Lower leg skin (tissue), 4 donors: ENCODE results near the gene ARHGEF2. TPM values are rescaled to one million over a fixed set of nuclear protein-coding genes. Genes with fewer than 3 reads are reported as not detected.
A peak's percentile ranks its signal among the peaks of the same experiment; 100 is the strongest.

ENCODE experiments used
- DNase-seq, 2 donors: peaks; one replicate each; pipeline ENCODE4 v3.0.0-alpha.2; 2019; ENCODE audit warnings: low spot score in 2 of 2
- H3K4me3 ChIP-seq: fragments of 200-600 bp; sonication (generic); 2 replicates; pipeline ENCODE4 v1.5.1; 2017; ENCODE audit warnings: mild to moderate bottlenecking, low read depth; ENCODE audit not compliant: poor library complexity, severe bottlenecking
- POLR2A ChIP-seq, 2 donors: fragments of 450-650 bp; IDR thresholded peaks; one replicate each; pipeline ENCODE4 v1.6.1; 2016 to 2017; ENCODE audit warnings: antibody characterized with exemption in 2 of 2, mild to moderate bottlenecking in 1 of 2, moderate library complexity in 1 of 2
- WGBS, 2 donors: methylation state at CpG; one replicate each; pipeline ENCODE4 v1.1.5; 2018; 5-methylcytosine and 5-hydroxymethylcytosine counted together
- intact Hi-C: fragments of 100-400 bp; cut with DNase I; formaldehyde crosslinking; loops from one replicate; pipeline ENCODE4 v1.15.0; 2023; ENCODE audit warnings: low total_unique reads
- total RNA-seq, 4 donors: library from RNA; depleted of rRNA; stranded (reverse); fragments of >200 nt; gene quantifications; one replicate each; pipeline ENCODE4 v1.1.0, GENCODE V29; 2016
- TF ChIP-seq, protein P1 (sequence below), 3 donors: fragments of 450-650 bp; IDR thresholded peaks; one replicate each; pipeline ENCODE4 v1.5.1; 2016; ENCODE audit warnings: antibody characterized with exemption in 3 of 3, mild to moderate bottlenecking in 3 of 3, moderate library complexity in 2 of 3

Gene ARHGEF2
- total RNA-seq, 4 donors from 2014 or later = 18.7 to 35.5 (median 28.3) TPM

- no peak overlapping the region for H3K4me3 ChIP-seq
- 49 to 51% methylated on average over 6 of the region's 6 CpGs for WGBS, 2 donors
- intact Hi-C loops = no loop called here
- no peak for DNase-seq
- TF ChIP-seq POLR2A (IDR thresholded peaks at IDR 0.05) = no peak
- TF ChIP-seq, protein P1, sequence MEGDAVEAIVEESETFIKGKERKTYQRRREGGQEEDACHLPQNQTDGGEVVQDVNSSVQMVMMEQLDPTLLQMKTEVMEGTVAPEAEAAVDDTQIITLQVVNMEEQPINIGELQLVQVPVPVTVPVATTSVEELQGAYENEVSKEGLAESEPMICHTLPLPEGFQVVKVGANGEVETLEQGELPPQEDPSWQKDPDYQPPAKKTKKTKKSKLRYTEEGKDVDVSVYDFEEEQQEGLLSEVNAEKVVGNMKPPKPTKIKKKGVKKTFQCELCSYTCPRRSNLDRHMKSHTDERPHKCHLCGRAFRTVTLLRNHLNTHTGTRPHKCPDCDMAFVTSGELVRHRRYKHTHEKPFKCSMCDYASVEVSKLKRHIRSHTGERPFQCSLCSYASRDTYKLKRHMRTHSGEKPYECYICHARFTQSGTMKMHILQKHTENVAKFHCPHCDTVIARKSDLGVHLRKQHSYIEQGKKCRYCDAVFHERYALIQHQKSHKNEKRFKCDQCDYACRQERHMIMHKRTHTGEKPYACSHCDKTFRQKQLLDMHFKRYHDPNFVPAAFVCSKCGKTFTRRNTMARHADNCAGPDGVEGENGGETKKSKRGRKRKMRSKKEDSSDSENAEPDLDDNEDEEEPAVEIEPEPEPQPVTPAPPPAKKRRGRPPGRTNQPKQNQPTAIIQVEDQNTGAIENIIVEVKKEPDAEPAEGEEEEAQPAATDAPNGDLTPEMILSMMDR (IDR thresholded peaks at IDR 0.05) = no peak
Observed at GRCh38 chr1:155944444-155944799, 33.9 kb downstream of the ARHGEF2 start.

DNA sequence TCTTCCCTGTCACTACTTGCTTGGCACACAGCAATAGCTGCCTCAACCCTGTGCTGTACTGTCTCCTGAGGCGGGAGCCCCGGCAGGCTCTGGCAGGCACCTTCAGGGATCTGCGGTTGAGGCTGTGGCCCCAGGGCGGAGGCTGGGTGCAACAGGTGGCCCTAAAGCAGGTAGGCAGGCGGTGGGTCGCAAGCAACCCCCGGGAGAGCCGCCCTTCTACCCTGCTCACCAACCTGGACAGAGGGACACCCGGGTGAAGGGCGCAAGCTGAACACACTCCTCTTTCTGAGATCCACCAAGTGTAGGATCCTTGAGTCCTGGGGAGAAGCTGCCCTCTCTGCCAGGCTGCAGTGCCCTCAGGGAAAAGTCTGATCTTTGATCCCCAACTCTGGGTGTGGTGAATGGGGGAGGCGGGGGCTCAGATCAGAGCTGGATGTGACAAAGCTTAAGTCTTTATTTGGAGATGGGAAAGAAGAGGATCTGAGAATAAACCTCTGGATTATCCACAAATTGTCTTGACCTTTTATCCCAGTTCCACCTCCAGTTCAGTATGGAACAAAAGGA, 35.7 kb downstream of the ARHGEF2 start:
- H3K4me3 ChIP-seq = no peak overlapping the region
- no peak for DNase-seq
- intact Hi-C loops = no loop called here
- 51% methylated on average over 11 of the region's 11 CpGs for WGBS, 2 donors
- TF ChIP-seq POLR2A (IDR thresholded peaks at IDR 0.05) = no peak
- TF ChIP-seq, protein P1 (IDR thresholded peaks at IDR 0.05) = no peak

DNA sequence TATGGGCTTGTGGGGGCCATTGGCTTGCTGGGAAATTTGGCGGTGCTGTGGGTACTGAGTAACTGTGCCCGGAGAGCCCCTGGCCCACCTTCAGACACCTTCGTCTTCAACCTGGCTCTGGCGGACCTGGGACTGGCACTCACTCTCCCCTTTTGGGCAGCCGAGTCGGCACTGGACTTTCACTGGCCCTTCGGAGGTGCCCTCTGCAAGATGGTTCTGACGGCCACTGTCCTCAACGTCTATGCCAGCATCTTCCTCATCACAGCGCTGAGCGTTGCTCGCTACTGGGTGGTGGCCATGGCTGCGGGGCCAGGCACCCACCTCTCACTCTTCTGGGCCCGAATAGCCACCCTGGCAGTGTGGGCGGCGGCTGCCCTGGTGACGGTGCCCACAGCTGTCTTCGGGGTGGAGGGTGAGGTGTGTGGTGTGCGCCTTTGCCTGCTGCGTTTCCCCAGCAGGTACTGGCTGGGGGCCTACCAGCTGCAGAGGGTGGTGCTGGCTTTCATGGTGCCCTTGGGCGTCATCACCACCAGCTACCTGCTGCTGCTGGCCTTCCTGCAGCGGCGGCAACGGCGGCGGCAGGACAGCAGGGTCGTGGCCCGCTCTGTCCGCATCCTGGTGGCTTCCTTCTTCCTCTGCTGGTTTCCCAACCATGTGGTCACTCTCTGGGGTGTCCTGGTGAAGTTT, 36.4 kb downstream of the ARHGEF2 start:
- 69% methylated on average over 19 to 29 of the region's 29 CpGs for WGBS, 2 donors
- intact Hi-C loops = no loop called here

DNA sequence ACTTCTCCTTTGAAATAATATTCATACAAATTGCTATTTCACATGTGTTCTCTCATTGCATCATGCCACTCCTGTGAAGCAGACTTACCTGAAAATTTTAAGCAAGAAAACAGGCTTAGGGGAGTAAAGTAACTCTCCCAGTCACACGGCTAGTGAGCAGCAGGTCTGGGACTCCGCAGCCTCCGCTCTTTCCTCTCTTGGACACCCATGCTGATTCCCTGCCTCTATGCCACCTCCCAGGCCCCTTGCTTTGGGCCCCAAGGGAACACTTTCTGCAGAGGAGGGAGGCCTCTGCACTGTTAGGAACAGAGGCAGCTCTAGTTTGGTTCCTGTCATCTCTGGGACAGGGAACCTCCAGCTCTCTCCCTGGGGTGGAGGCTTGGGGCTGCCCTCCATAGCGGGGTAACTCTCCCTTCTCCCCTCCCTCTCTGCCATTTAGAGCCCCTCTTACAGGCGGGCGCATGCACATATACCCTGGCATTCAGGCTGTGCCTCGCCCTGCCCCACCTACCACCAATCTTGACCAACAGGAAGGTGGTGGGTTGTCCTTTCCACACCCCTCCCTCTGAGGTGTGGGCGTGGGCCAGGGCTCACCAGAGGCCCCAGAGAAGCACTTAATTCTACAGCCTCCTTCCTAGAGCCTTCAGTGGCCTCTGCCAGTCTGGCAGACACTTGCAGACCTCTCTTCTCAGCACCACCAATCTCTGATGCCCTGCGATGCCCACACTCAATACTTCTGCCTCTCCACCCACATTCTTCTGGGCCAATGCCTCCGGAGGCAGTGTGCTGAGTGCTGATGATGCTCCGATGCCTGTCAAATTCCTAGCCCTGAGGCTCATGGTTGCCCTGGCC, 37.1 kb downstream of the ARHGEF2 start, which contains the start of gene RXFP4:
RXFP4 (plus strand) TSS at position 646 of the 852 bp plus-strand sequence; CDS start at position 718, 72 bp downstream.
- no peak for TF ChIP-seq POLR2A (IDR thresholded peaks at IDR 0.05)
- TF ChIP-seq, protein P1 (IDR thresholded peaks at IDR 0.05) = no peak
- DNase-seq = peak in 1 of 2 donors; percentile 76
- intact Hi-C loops = no loop called here
- WGBS, 2 donors = 51 to 66% methylated on average over 11 of the region's 11 CpGs
- no peak within 1 kb of the TSS for H3K4me3 ChIP-seq

More for the DNA sequence above, 36.4 kb downstream of the ARHGEF2 start:
- DNase-seq = peak in 1 of 2 donors; percentile 66
- H3K4me3 ChIP-seq = no peak overlapping the region
- TF ChIP-seq, protein P1 (IDR thresholded peaks at IDR 0.05) = no peak
- TF ChIP-seq POLR2A (IDR thresholded peaks at IDR 0.05) = no peak

GRCh38 chr1:155940482-155940992, 37.8 kb downstream of the ARHGEF2 start:
- 63 to 65% methylated on average over 4 of the region's 4 CpGs for WGBS, 2 donors
- TF ChIP-seq, protein P1 (IDR thresholded peaks at IDR 0.05) = no peak
- TF ChIP-seq POLR2A (IDR thresholded peaks at IDR 0.05) = no peak
- no peak overlapping the region for H3K4me3 ChIP-seq
- intact Hi-C loops = no loop called here
- DNase-seq = peak in 1 of 2 donors; percentile 81
